Measurements from ENCODE around the gene GABBR2. TPM values are rescaled to one million over a fixed set of nuclear protein-coding genes. Genes with fewer than 3 reads are reported as not detected.

GABBR2 gene
- polyA plus RNA-seq, 1 donor (not counting 4 experiments of a cell fraction or from before 2014, with no cell fraction given): 0.01 TPM

DNA sequence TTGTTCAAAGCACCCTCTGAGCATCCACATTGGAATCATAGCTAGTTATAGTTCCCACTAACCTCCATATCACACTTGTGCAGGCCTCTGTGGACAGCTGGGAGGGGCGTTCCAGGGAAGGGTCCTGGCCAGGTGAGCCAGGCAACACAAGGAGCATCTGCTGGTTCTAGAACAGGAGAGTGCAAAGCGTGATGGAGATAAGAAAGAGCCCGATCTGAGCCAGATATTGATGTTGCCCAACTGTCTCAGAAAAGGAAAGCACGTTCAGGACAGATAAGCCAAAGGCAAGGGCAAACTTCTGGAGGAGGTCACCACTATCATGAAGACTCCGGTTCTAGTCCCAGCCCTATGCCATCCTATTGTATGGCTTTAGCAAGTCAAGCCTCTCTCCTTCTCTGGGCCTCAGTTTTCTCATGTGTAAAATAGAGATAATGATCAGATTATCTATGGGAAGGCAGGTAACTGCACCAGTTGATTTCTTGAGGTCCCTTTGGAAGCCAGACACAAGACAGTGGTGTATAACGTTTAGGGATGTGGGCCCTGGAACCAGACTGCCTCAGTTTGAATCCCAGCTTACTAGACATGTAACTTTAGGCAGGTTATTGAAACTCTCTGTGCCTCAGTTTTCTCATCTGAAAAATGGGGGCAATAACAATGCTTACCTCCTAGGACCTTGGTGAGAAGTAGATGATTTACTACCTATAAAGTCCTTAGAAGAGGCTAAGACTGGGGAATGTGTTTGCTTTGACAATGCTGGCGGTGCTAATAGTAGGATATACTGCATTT is 19.8 kb downstream of the GABBR2 start:
- H3K9me1 ChIP-seq (ENCODE audit: control insufficient read depth, extremely low read depth, insufficient read depth, low read length): no peaks in the 10 kb centered on the region
- no peaks in the 10 kb centered on the region for H4K20me1 ChIP-seq (ENCODE audit: control insufficient read depth, extremely low read depth, insufficient read depth, low read length)
- H3K27me3 ChIP-seq (ENCODE audit: control insufficient read depth, extremely low read depth, insufficient read depth, low read length): peaks cover 8% of the 10 kb centered on the region
- no peak overlapping the region for H3K4me3 ChIP-seq (ENCODE audit: control insufficient read depth in 2 of 3, extremely low read depth in 1 of 3, insufficient read depth in 2 of 3, low read depth in 1 of 3, low read length in 3 of 3)
- H3K9me3 ChIP-seq (ENCODE audit: control insufficient read depth, low read depth, low read length): no peaks in the 10 kb centered on the region
- H3K36me3 ChIP-seq (ENCODE audit: control insufficient read depth in 2 of 2, extremely low read depth in 1 of 2, insufficient read depth in 2 of 2, low read length in 2 of 2): no peaks in the 10 kb centered on the region
- no peak overlapping the region for H2AFZ ChIP-seq (ENCODE audit: control insufficient read depth, low read length)
- H3K79me2 ChIP-seq (ENCODE audit: control insufficient read depth, insufficient read depth, low read length): no peaks in the 10 kb centered on the region
- dilution Hi-C loops (cut with MboI; ENCODE audit: extremely low pct_ligation_motif_present, low sequenced_read_pairs): no loop called here
- no peak overlapping the region for H3K4me2 ChIP-seq (ENCODE audit: control insufficient read depth, extremely low read depth, insufficient read depth, low read depth, low read length)
- no peak for FAIRE-seq
- DNase-seq (ENCODE audit: low read depth, low spot score): no peak
- no peak overlapping the region for H3K9ac ChIP-seq (ENCODE audit: control insufficient read depth, extremely low read depth, insufficient read depth, low read length)
- no peak overlapping the region for H3K27ac ChIP-seq (ENCODE audit: control insufficient read depth, insufficient read depth, low read length)
- H3K4me1 ChIP-seq (ENCODE audit: control insufficient read depth, extremely low read depth, insufficient read depth, low read length): no peaks in the 10 kb centered on the region
- TF ChIP-seq EZH2 (IDR thresholded peaks at IDR 0.05; ENCODE audit: low read length) (no peak), CTCF (optimal IDR thresholded peaks at IDR 0.05 in 1 of 3, IDR thresholded peaks at IDR 0.05 in 1 of 3, conservative IDR thresholded peaks at IDR 0.05 in 1 of 3; ENCODE audit: extremely low read depth in 1 of 3, insufficient read depth in 2 of 3, low read length in 3 of 3) (no peak)

- no peak overlapping the region for H2AFZ ChIP-seq (ENCODE audit: control insufficient read depth, low read length)
- no peaks in the 10 kb centered on the region for H3K9me1 ChIP-seq (ENCODE audit: control insufficient read depth, extremely low read depth, insufficient read depth, low read length)
- no peak overlapping the region for H3K4me2 ChIP-seq (ENCODE audit: control insufficient read depth, extremely low read depth, insufficient read depth, low read depth, low read length)
Observed at GRCh38 chr9:98687911-98688310, 20.8 kb downstream of the GABBR2 start.

More at GRCh38 chr9:98687911-98688310, 20.8 kb downstream of the GABBR2 start:
- no peak for DNase-seq (ENCODE audit: low read depth, low spot score)
- no peak overlapping the region for H3K27ac ChIP-seq (ENCODE audit: control insufficient read depth, insufficient read depth, low read length)
- H3K79me2 ChIP-seq (ENCODE audit: control insufficient read depth, insufficient read depth, low read length): no peaks in the 10 kb centered on the region
- FAIRE-seq: no peak
- H3K9ac ChIP-seq (ENCODE audit: control insufficient read depth, extremely low read depth, insufficient read depth, low read length): no peak overlapping the region
- TF ChIP-seq EZH2 (IDR thresholded peaks at IDR 0.05; ENCODE audit: low read length): no peak
- no peak for TF ChIP-seq CTCF (optimal IDR thresholded peaks at IDR 0.05 in 1 of 3, IDR thresholded peaks at IDR 0.05 in 1 of 3, conservative IDR thresholded peaks at IDR 0.05 in 1 of 3; ENCODE audit: extremely low read depth in 1 of 3, insufficient read depth in 2 of 3, low read length in 3 of 3)
- H3K4me1 ChIP-seq (ENCODE audit: control insufficient read depth, extremely low read depth, insufficient read depth, low read length): no peaks in the 10 kb centered on the region
- H3K36me3 ChIP-seq (ENCODE audit: control insufficient read depth in 2 of 2, extremely low read depth in 1 of 2, insufficient read depth in 2 of 2, low read length in 2 of 2): no peaks in the 10 kb centered on the region
- no peak overlapping the region for H3K4me3 ChIP-seq (ENCODE audit: control insufficient read depth in 2 of 3, extremely low read depth in 1 of 3, insufficient read depth in 2 of 3, low read depth in 1 of 3, low read length in 3 of 3)
- peaks cover 5% of the 10 kb centered on the region for H3K27me3 ChIP-seq (ENCODE audit: control insufficient read depth, extremely low read depth, insufficient read depth, low read length)
- dilution Hi-C loops (cut with MboI; ENCODE audit: extremely low pct_ligation_motif_present, low sequenced_read_pairs): no loop called here
- no peaks in the 10 kb centered on the region for H3K9me3 ChIP-seq (ENCODE audit: control insufficient read depth, low read depth, low read length)
- no peaks in the 10 kb centered on the region for H4K20me1 ChIP-seq (ENCODE audit: control insufficient read depth, extremely low read depth, insufficient read depth, low read length)
